H1 (cell line): ENCODE data around the gene SBF2. TPM values are rescaled to one million over a fixed set of nuclear protein-coding genes. Genes with fewer than 3 reads are reported as not detected.
A peak's percentile ranks its signal among the peaks of the same experiment; 100 is the strongest.

Experiments
- CTCF ChIA-PET: fragments of 300-600 bp; sonication (Branson Sonifier 250); formaldehyde crosslinking; loops from one replicate; lab custom pipeline; 2021; ENCODE audit not compliant: partially characterized antibody; lab: Charles Lee
- POLR2A ChIA-PET: fragments of 300-600 bp; sonication (Branson Sonifier 250); formaldehyde crosslinking; loops from one replicate; lab custom pipeline; 2021; ENCODE audit warnings: inconsistent platforms; ENCODE audit not compliant: partially characterized antibody; lab: Charles Lee
- DNase-seq, 2 experiments: peaks; one replicate each; pipeline versions ENCODE4 v3.0.0 to v3.0.0-alpha.2; 2010 to 2022; ENCODE audit warnings: low spot score in 2 of 2, low read depth in 1 of 2, mixed read lengths in 1 of 2
- FAIRE-seq: peaks from 2 replicates; lab custom pipeline; 2011; peaks lifted over from hg19 to GRCh38; lab: Jason Lieb, UNC
- H2AFZ ChIP-seq: 2 replicates; pipeline ENCODE4 v1.8.1; 2012; ENCODE audit warnings: low read length, inconsistent platforms
- H2AK5ac ChIP-seq: 2 replicates; pipeline ENCODE4 v1.6.1; 2013; ENCODE audit warnings: low read depth, low read length
- H2BK120ac ChIP-seq: replicated peaks from 2 replicates; pipeline ENCODE3; 2013; ENCODE audit warnings: low read depth, low read length, inconsistent platforms
- H2BK12ac ChIP-seq: 2 replicates; pipeline ENCODE4 v1.6.1; 2013; ENCODE audit warnings: low read depth, low read length
- H2BK15ac ChIP-seq: 2 replicates; pipeline ENCODE4 v1.6.1; 2013; ENCODE audit warnings: low read length
- H2BK20ac ChIP-seq: 2 replicates; pipeline ENCODE4 v1.6.1; 2013; ENCODE audit warnings: low read length
- H2BK5ac ChIP-seq: 2 replicates; pipeline ENCODE4 v1.6.1; 2013; ENCODE audit warnings: low read depth, low read length
- H3K14ac ChIP-seq: 2 replicates; pipeline ENCODE4 v1.6.1; 2013; ENCODE audit warnings: inconsistent platforms; ENCODE audit not compliant: insufficient read length
- H3K18ac ChIP-seq: 2 replicates; pipeline ENCODE4 v1.6.1; 2013; ENCODE audit warnings: low read length; ENCODE audit errors: extremely low read depth
- H3K23ac ChIP-seq: 2 replicates; pipeline ENCODE4 v1.6.1; 2013; ENCODE audit warnings: inconsistent platforms; ENCODE audit not compliant: insufficient read length
- H3K23me2 ChIP-seq: 2 replicates; pipeline ENCODE4 v1.6.1; 2013; ENCODE audit warnings: low read depth, low read length
- H3K27ac ChIP-seq: 2 replicates; pipeline ENCODE4 v1.6.1; 2011; ENCODE audit warnings: low read depth, low read length, inconsistent platforms
- H3K27me3 ChIP-seq, 4 experiments: replicated peaks in 1 of 4; 1 replicate in 1 of 4; 2 replicates in 3 of 4; pipeline versions ENCODE4 v1.6.1 to v1.8.1; 2011 to 2013; ENCODE audit warnings: low read length in 3 of 4, mild to moderate bottlenecking in 3 of 4, inconsistent platforms in 2 of 4, mixed read lengths in 2 of 4, moderate library complexity in 1 of 4; ENCODE audit not compliant: control insufficient read depth in 3 of 4, insufficient read depth in 3 of 4; ENCODE audit errors: extremely low read depth in 1 of 4
- H3K36me3 ChIP-seq, 4 experiments: 2 replicates each; pipeline versions ENCODE4 v1.6.1 to v1.8.1; 2011 to 2013; ENCODE audit warnings: mild to moderate bottlenecking in 4 of 4, low read length in 3 of 4, moderate library complexity in 2 of 4, control low read depth in 1 of 4, inconsistent platforms in 1 of 4; ENCODE audit not compliant: insufficient read depth in 4 of 4, control insufficient read depth in 2 of 4
- H3K4ac ChIP-seq: replicated peaks from 2 replicates; pipeline ENCODE3; 2013; ENCODE audit warnings: low read length, low read depth, mixed read lengths, inconsistent platforms; ENCODE audit not compliant: insufficient read length
- H3K4me1 ChIP-seq, 4 experiments: replicated peaks in 1 of 4; 1 replicate in 1 of 4; 2 replicates in 3 of 4; pipeline versions ENCODE4 v1.6.1 to v1.8.1; 2011 to 2013; ENCODE audit warnings: low read length in 3 of 4, inconsistent platforms in 2 of 4, mixed read lengths in 1 of 4; ENCODE audit not compliant: insufficient read depth in 4 of 4, control insufficient read depth in 3 of 4
- H3K4me2 ChIP-seq, 2 experiments: 2 replicates each; pipeline versions ENCODE4 v1.6.1 to v1.8.1; 2011 to 2013; ENCODE audit warnings: low read depth in 2 of 2, low read length in 2 of 2, control low read depth in 1 of 2, inconsistent platforms in 1 of 2, mild to moderate bottlenecking in 1 of 2; ENCODE audit not compliant: insufficient read depth in 1 of 2
- H3K4me3 ChIP-seq, 4 experiments: fragments of 200-600, 300-600 bp in 1 of 4; sonication (generic), shearing (Covaris generic), sonication (Bioruptor Twin) in 1 of 4; 2 replicates each; pipeline versions ENCODE4 v1.5.1 to v1.8.1; 2011 to 2016; ENCODE audit warnings: low read length in 4 of 4, low read depth in 3 of 4, control low read depth in 2 of 4, inconsistent platforms in 2 of 4, mild to moderate bottlenecking in 2 of 4, mixed read lengths in 1 of 4, moderate library complexity in 1 of 4; ENCODE audit not compliant: insufficient read depth in 2 of 4; ENCODE audit errors: extremely low read depth in 1 of 4
- H3K56ac ChIP-seq: replicated peaks from 2 replicates; pipeline ENCODE3; 2013; ENCODE audit warnings: low read depth, mild to moderate bottlenecking, mixed read lengths, low read length, inconsistent platforms; ENCODE audit not compliant: insufficient read length
- H3K79me1 ChIP-seq: 2 replicates; pipeline ENCODE4 v1.6.1; 2013; ENCODE audit warnings: low read depth, low read length, control low read depth
- H3K79me2 ChIP-seq, 2 experiments: 2 replicates each; pipeline versions ENCODE4 v1.6.1 to v1.8.1; 2012 to 2013; ENCODE audit warnings: low read length in 2 of 2, mild to moderate bottlenecking in 2 of 2, inconsistent platforms in 1 of 2; ENCODE audit not compliant: insufficient read depth in 2 of 2, control insufficient read depth in 1 of 2
- H3K9ac ChIP-seq, 4 experiments: replicated peaks in 1 of 4; 1 replicate in 1 of 4; 2 replicates in 3 of 4; pipeline versions ENCODE4 v1.6.1 to v1.8.1; 2011 to 2013; ENCODE audit warnings: low read depth in 3 of 4, low read length in 3 of 4, control low read depth in 2 of 4, mild to moderate bottlenecking in 2 of 4, moderate library complexity in 2 of 4, inconsistent platforms in 1 of 4; ENCODE audit errors: extremely low read depth in 1 of 4
- H3K9me3 ChIP-seq, 2 experiments: 2 replicates each; pipeline versions ENCODE4 v1.6.1 to v1.8.1; 2012 to 2013; ENCODE audit warnings: mild to moderate bottlenecking in 2 of 2, moderate library complexity in 2 of 2, control low read depth in 1 of 2, inconsistent platforms in 1 of 2, low read depth in 1 of 2, low read length in 1 of 2, mixed read lengths in 1 of 2; ENCODE audit not compliant: insufficient read depth in 2 of 2
- H4K20me1 ChIP-seq, 2 experiments: replicated peaks in 1 of 2; 2 replicates each; pipeline versions ENCODE3 to v1.8.1; 2011 to 2013; ENCODE audit warnings: inconsistent platforms in 2 of 2, low read length in 2 of 2, mild to moderate bottlenecking in 1 of 2; ENCODE audit not compliant: insufficient read depth in 2 of 2, control insufficient read depth in 1 of 2
- H4K5ac ChIP-seq: 2 replicates; pipeline ENCODE4 v1.6.1; 2013; ENCODE audit warnings: low read length, low read depth, mixed read lengths, inconsistent platforms; ENCODE audit not compliant: insufficient read length
- H4K8ac ChIP-seq: 2 replicates; pipeline ENCODE4 v1.8.0; 2013; ENCODE audit warnings: mild to moderate bottlenecking, moderate library complexity, low read length, inconsistent platforms; ENCODE audit not compliant: insufficient read depth; ENCODE audit errors: extremely low read depth
- H4K91ac ChIP-seq: replicated peaks from 2 replicates; pipeline ENCODE3; 2013; ENCODE audit warnings: low read length, mixed read lengths, inconsistent platforms; ENCODE audit not compliant: insufficient read length
- ASH2L ChIP-seq: fragments of 200-600, 300-600 bp; sonication (generic); IDR thresholded peaks from one replicate; pipeline ENCODE4 v1.7.1; 2017; ENCODE audit warnings: low read length
- BCL11A ChIP-seq, 2 experiments: IDR thresholded peaks; one replicate each; pipeline ENCODE4 v1.6.1; 2011; ENCODE audit warnings: low read depth in 2 of 2, low read length in 2 of 2, mild to moderate bottlenecking in 2 of 2
- CTBP2 ChIP-seq: IDR thresholded peaks from 2 replicates; pipeline ENCODE4 v1.7.0; 2011; ENCODE audit warnings: borderline replicate concordance, mild to moderate bottlenecking, moderate library complexity, mixed read lengths, low read length; ENCODE audit not compliant: insufficient read depth, insufficient read length
- HDAC2 ChIP-seq, 2 experiments: fragments of 300-600 bp in 1 of 2; sonication (generic) in 1 of 2; IDR thresholded peaks; 2 replicates each; pipeline ENCODE4 v1.6.1; 2011 to 2012; ENCODE audit warnings: low read depth in 2 of 2, low read length in 2 of 2, mild to moderate bottlenecking in 2 of 2, moderate library complexity in 2 of 2, borderline replicate concordance in 1 of 2, inconsistent platforms in 1 of 2
- NRF1 ChIP-seq: IDR thresholded peaks from 2 replicates; pipeline ENCODE4 v1.6.1; 2011; ENCODE audit warnings: mild to moderate bottlenecking, low read depth, low read length, improper control_type of control experiment
- SP4 ChIP-seq: IDR thresholded peaks from 2 replicates; pipeline ENCODE4 v1.6.1; 2012; ENCODE audit warnings: low read length, inconsistent platforms
- ZNF274 ChIP-seq: IDR thresholded peaks from 2 replicates; pipeline ENCODE4 v1.7.0; 2012; ENCODE audit warnings: low read length, borderline replicate concordance; ENCODE audit errors: extremely low read depth
- WGBS, 2 experiments: shearing (Covaris generic) in 1 of 2; methylation state at CpG; one replicate each; pipeline versions ENCODE4 v1.1.6 to v1.1.7; 2013 to 2015; ENCODE audit warnings: low lambda C conversion rate in 2 of 2, mixed read lengths in 2 of 2, inconsistent platforms in 1 of 2, low coverage in 1 of 2, missing lambda C conversion rate in 1 of 2; ENCODE audit not compliant: insufficient replicate concordance in 2 of 2, insufficient coverage in 1 of 2, insufficient read length in 1 of 2; ENCODE audit errors: extremely low coverage in 1 of 2, missing lambda C conversion rate in 1 of 2; 5-methylcytosine and 5-hydroxymethylcytosine counted together
- polyA plus RNA-seq, 7 experiments: library from polyadenylated mRNA; depleted of rRNA in 3 of 7; stranded (reverse) in 5 of 7; unstranded in 2 of 7; fragments of >200 nt in 5 of 7; fragments of 200-250 nt in 2 of 7; gene quantifications; 1 replicate in 5 of 7; 2 replicates in 1 of 7; 4 replicates in 1 of 7; pipeline versions ENCODE4 v1.2.1 to v1.2.3, GENCODE V29; 2011 to 2013; ENCODE audit warnings: missing spikeins in 2 of 7, mixed read lengths in 2 of 7
- total RNA-seq: library from RNA; stranded (reverse); fragmentation: NEBNext Ultra II Directional; extraction: Animal tissue kit (Norgen Biotek cat#: 25700); gene quantifications from 2 replicates; pipeline ENCODE4 v1.2.1, GENCODE V29; 2021
- TF ChIP-seq, protein P1 (sequence below): IDR thresholded peaks from 2 replicates; pipeline ENCODE4 v1.6.1; 2011; ENCODE audit warnings: low read length, improper control_type of control experiment
- TF ChIP-seq, protein P2 (sequence below): IDR thresholded peaks from 2 replicates; pipeline ENCODE4 v1.6.1; 2012; ENCODE audit warnings: inconsistent platforms

Gene SBF2
- total and polyA plus RNA-seq, 2 of the 8 experiments (the other 6 are each of a cell fraction or from before 2014, with no cell fraction given) = 36.7 to 50.5 TPM

DNA sequence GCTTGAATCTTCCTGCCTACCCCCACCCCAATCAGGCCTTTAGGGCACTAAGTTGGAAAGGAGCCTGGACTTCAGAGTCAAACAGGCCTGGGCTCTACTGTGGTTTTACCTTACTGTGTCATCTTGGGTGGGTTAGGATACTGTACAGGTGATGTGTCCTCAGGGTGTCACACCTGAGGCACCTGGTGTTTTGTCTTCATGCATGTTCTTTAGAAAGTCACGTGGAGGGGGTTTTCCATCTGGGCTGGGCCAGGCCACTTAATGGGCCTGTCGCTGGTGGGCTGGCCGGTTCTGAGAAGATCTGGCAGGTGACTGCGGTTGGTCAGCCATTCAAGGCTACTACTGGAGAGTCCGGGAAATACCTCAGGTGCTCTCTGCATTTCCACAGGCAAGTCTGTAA is 537.6 kb downstream of the SBF2 start:
- ChIA-PET POLR2A (interaction anchor here (1.0 kb wide), 1 partner anchor 551 kb away, joined by 3 read pairs; no protein-coding TSS in a partner anchor), CTCF (interaction anchor here (0.6 to 1.1 kb wide), 2 partner anchors 218 to 841 kb away, joined by 3 read pairs; no protein-coding TSS in a partner anchor)
- no peak overlapping the region for H3K4ac ChIP-seq
- no peak overlapping the region for H4K5ac ChIP-seq
- H2BK5ac ChIP-seq = no peak overlapping the region
- no peak overlapping the region for H3K9ac ChIP-seq
- H2BK12ac ChIP-seq = peak overlapping the region; percentile 92
- H3K23ac ChIP-seq = no peak overlapping the region
- H3K27me3 ChIP-seq = no peaks in the 10 kb centered on the region
- no peak overlapping the region for H4K8ac ChIP-seq
- no peak overlapping the region for H3K4me3 ChIP-seq
- 88% methylated on average over 5 of the region's 5 CpGs; no CpG with 5 or more reads in 1 of the 2 experiments for WGBS, 2 experiments
- H3K4me1 ChIP-seq = peaks cover 0 to 20% (median 14%) of the 10 kb centered on the region in 4 experiments; a peak in 6 of 7 replicates
- DNase-seq (no peak), FAIRE-seq (no peak)
- no peak overlapping the region for H4K91ac ChIP-seq
- H2AK5ac ChIP-seq = 0 out of 2 replicates have a peak overlapping the region, but pooled peaks have one; percentile 89
- no peak overlapping the region for H2AFZ ChIP-seq
- no peak overlapping the region for H2BK120ac ChIP-seq
- H3K36me3 ChIP-seq = peaks cover 0 to 8% (median 4%) of the 10 kb centered on the region in 4 experiments; a peak in 3 of 8 replicates
- H3K56ac ChIP-seq = no peak overlapping the region
- H3K9me3 ChIP-seq = no peaks in the 10 kb centered on the region
- peaks cover 5% of the 10 kb centered on the region for H3K23me2 ChIP-seq
- no peak overlapping the region for H3K18ac ChIP-seq
- H3K79me2 ChIP-seq = no peaks in the 10 kb centered on the region
- H3K4me2 ChIP-seq = no peak overlapping the region
- no peak overlapping the region for H2BK15ac ChIP-seq
- H4K20me1 ChIP-seq = no peaks in the 10 kb centered on the region
- H3K27ac ChIP-seq = no peak overlapping the region
- no peaks in the 10 kb centered on the region for H3K79me1 ChIP-seq
- H2BK20ac ChIP-seq = no peak overlapping the region
- H3K14ac ChIP-seq = no peak overlapping the region
- TF ChIP-seq, protein P1, sequence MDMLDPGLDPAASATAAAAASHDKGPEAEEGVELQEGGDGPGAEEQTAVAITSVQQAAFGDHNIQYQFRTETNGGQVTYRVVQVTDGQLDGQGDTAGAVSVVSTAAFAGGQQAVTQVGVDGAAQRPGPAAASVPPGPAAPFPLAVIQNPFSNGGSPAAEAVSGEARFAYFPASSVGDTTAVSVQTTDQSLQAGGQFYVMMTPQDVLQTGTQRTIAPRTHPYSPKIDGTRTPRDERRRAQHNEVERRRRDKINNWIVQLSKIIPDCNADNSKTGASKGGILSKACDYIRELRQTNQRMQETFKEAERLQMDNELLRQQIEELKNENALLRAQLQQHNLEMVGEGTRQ = no peak
- TF ChIP-seq BCL11A (IDR thresholded peaks at IDR 0.05; ENCODE audit: low read depth in 2 of 2, low read length in 2 of 2) (no peak), ZNF274 (no peak), NRF1 (no peak), ASH2L (no peak), SP4 (no peak), CTBP2 (no peak), HDAC2 (IDR thresholded peaks at IDR 0.05; ENCODE audit: borderline replicate concordance in 1 of 2, low read depth in 2 of 2, low read length in 2 of 2) (no peak)
- TF ChIP-seq, protein P2, sequence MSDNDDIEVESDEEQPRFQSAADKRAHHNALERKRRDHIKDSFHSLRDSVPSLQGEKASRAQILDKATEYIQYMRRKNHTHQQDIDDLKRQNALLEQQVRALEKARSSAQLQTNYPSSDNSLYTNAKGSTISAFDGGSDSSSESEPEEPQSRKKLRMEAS = no peak
